GM12873 (cell line): ENCODE results near the gene METTL25.

ENCODE experiments used
- TF ChIP-seq, protein P1 (sequence below): IDR thresholded peaks from 2 replicates; pipeline ENCODE4 v1.5.1; 2012; ENCODE audit warnings: low read depth, mild to moderate bottlenecking, moderate library complexity, low read length, control low read depth; ENCODE audit not compliant: insufficient read depth; ENCODE audit errors: missing control alignments

The METTL25 gene

GRCh38 chr12:82438356-82438755 is 80.0 kb downstream of the METTL25 start:
- TF ChIP-seq, protein P1, sequence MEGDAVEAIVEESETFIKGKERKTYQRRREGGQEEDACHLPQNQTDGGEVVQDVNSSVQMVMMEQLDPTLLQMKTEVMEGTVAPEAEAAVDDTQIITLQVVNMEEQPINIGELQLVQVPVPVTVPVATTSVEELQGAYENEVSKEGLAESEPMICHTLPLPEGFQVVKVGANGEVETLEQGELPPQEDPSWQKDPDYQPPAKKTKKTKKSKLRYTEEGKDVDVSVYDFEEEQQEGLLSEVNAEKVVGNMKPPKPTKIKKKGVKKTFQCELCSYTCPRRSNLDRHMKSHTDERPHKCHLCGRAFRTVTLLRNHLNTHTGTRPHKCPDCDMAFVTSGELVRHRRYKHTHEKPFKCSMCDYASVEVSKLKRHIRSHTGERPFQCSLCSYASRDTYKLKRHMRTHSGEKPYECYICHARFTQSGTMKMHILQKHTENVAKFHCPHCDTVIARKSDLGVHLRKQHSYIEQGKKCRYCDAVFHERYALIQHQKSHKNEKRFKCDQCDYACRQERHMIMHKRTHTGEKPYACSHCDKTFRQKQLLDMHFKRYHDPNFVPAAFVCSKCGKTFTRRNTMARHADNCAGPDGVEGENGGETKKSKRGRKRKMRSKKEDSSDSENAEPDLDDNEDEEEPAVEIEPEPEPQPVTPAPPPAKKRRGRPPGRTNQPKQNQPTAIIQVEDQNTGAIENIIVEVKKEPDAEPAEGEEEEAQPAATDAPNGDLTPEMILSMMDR, result no peak

DNA sequence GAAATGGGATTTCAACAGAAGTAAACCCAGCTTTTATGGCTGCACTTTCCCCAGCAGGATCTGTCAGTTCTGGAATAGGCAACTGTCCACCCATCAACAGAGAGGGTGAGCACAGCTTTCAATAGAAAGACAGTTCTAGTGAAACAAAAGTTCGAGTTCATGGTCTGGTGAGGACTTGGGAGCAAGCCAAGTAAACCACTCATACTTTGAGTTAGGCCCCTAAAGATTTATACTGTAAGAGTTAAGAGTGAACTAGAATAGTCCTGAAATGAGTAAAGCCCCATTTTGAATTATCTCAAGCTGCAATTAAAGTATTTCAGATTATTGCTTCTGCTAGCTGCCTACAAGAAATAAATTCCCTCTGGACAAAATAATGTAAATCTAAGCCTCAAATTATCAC is 82.6 kb downstream of the METTL25 start:
- TF ChIP-seq, protein P1, result no peak

DNA sequence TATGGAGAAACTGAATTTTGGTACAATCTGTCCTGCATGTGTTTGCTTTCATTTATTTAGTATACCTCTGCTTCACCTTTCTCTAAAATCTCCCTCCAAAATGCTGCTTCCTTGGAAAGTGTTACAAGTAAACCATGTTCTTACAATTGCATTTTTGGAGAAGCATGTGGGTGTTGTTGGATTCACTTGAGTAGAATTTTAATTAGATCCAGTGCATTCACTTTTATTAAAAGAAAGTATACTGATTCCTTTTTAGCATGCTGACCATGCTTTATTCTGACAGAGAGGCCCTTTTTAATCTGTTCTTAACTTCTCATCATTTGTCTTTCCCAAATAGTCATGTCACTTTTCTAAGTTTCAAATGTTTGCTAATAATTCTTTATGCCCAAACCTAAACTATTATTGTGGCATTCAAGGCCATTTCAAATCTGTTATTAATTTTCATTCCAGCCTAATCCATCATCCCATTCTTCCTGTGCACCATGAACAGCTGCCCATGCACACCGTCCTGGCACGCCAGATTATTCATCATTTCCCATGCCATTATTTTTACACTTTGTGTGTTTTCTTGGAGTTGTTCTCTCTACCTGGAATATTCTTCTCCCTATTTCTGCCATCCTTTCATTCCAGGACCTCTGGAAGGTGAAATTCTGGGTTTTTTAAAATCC is 90.7 kb downstream of the METTL25 start:
- TF ChIP-seq, protein P1, result no peak

DNA sequence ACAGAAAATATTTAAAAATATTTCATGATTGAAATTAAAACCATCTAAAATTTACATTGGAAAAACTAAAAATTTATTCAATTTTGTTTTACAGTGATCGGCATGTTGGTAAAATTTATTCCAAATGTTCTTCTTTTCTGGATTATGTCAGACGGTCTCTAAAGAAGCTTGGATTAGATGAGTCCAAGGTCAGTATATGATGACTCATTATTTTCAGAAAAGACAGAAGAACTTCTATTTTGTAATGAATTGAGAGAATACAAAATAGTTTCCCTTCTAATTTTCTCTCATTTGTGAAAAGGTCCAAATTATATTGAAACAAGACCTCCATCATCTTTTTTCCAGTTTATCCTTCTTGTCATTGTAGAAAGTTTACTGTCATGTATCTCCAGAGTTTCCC is 98.3 kb downstream of the METTL25 start:
- TF ChIP-seq, protein P1, result no peak

DNA sequence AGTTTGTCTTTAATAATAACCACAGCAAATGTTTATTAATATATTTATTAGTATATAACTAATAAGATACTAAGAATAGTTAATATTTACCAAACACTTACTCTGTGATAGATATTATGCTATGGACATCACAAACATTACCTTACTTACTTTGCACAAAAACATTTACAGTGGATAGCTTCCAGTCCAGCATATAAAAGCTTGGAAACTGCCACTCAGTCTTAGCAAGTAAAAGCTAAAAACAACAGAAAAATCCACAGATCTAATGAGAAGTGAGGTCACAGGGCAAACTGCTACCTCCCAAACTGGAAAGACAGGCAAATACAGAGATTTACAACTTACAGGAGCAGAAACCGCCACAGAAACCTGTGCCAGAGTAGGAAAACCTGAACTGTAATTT is 99.8 kb downstream of the METTL25 start:
- TF ChIP-seq, protein P1, result no peak

DNA sequence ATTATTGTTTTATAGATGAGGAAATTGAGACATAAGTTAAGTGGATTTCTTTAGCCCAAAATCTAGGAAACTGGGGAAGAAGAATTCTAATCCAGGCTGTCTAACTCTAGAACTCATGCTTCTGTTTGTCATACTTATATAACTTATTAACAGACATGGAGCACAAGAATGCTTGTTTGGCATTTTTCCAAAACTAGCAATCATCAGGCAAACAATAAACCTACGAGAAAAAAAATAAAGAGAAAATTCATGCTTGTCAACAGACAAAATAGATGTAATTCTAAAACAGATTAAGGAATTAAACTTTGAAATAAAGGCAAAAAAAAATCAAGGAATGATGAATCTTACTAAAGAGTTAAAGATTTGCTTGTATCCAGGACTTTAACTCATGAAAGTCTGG is 103.1 kb downstream of the METTL25 start:
- TF ChIP-seq, protein P1, result no peak

- TF ChIP-seq, protein P1, result no peak
Observed at GRCh38 chr12:82461836-82462235, 103.5 kb downstream of the METTL25 start.
